IMR-90 (cell line): ENCODE results near the gene CEP83. TPM values are rescaled to one million over a fixed set of nuclear protein-coding genes. Genes with fewer than 3 reads are reported as not detected.

Source experiments
- ATAC-seq: fragments of 200-7000 bp; cut with Tn5 transposase; 2 replicates; pipeline ENCODE4 v1.9.1; 2020; ENCODE audit warnings: low read depth, mild to moderate bottlenecking, moderate library complexity
- BruUV-seq: library from RNA; stranded (reverse); fragments of 400-500 nt; replicated peaks from 2 replicates; lab custom pipeline; 2021; lab: Mats Ljungman, UMichigan
- CTCF ChIA-PET: fragments of 300-600 bp; formaldehyde crosslinking; extraction: SDS; loops from one replicate; lab custom pipeline; 2021; ENCODE audit warnings: antibody characterized with exemption; lab: Yijun Ruan, JAX
- POLR2A ChIA-PET: fragments of 300-600 bp; sonication (Branson Sonifier 250); formaldehyde crosslinking; loops from one replicate; lab custom pipeline; 2022; ENCODE audit warnings: antibody characterized with exemption; ENCODE audit not compliant: unreplicated experiment; lab: Charles Lee
- DNase-seq: peaks from one replicate; pipeline ENCODE4 v3.0.0; 2013
- H2AFZ ChIP-seq: replicated peaks from 2 replicates; pipeline ENCODE3; 2013; ENCODE audit warnings: low read length, mild to moderate bottlenecking; ENCODE audit not compliant: poor library complexity
- H2AK5ac ChIP-seq: 2 replicates; pipeline ENCODE4 v1.6.1; 2013; ENCODE audit warnings: low read depth, low read length, inconsistent platforms
- H2AK9ac ChIP-seq: replicated peaks from 2 replicates; pipeline ENCODE3; 2013; ENCODE audit warnings: mild to moderate bottlenecking, low read depth, low read length, moderate library complexity; ENCODE audit not compliant: poor library complexity
- H2BK120ac ChIP-seq: 2 replicates; pipeline ENCODE4 v1.6.1; 2013; ENCODE audit warnings: low read depth, low read length, inconsistent platforms
- H2BK15ac ChIP-seq: 3 replicates; pipeline ENCODE4 v1.6.1; 2013; ENCODE audit warnings: low read depth, low read length, inconsistent platforms
- H2BK20ac ChIP-seq: 2 replicates; pipeline ENCODE4 v1.6.1; 2013; ENCODE audit warnings: low read depth, mild to moderate bottlenecking, inconsistent platforms, low read length, moderate library complexity
- H2BK5ac ChIP-seq: 2 replicates; pipeline ENCODE4 v1.6.1; 2013; ENCODE audit warnings: mild to moderate bottlenecking, low read depth, low read length, inconsistent platforms; ENCODE audit not compliant: poor library complexity, severe bottlenecking
- H3K14ac ChIP-seq: replicated peaks from 2 replicates; pipeline ENCODE4 v1.6.1; 2013; ENCODE audit warnings: low read depth, low read length, inconsistent platforms
- H3K18ac ChIP-seq: 2 replicates; pipeline ENCODE4 v1.6.1; 2013; ENCODE audit warnings: low read depth, low read length, control low read depth
- H3K23ac ChIP-seq: 2 replicates; pipeline ENCODE4 v1.6.1; 2013; ENCODE audit warnings: low read depth, low read length, inconsistent platforms
- H3K27ac ChIP-seq: 2 replicates; pipeline ENCODE4 v1.5.1; 2013; ENCODE audit warnings: mild to moderate bottlenecking, control low read depth, low read length; ENCODE audit not compliant: insufficient read depth
- H3K27me3 ChIP-seq: 2 replicates; pipeline ENCODE4 v1.6.1; 2013; ENCODE audit warnings: low read length; ENCODE audit not compliant: control insufficient read depth, insufficient read depth
- H3K36me3 ChIP-seq: 2 replicates; pipeline ENCODE4 v1.6.1; 2013; ENCODE audit warnings: low read length, mixed read lengths; ENCODE audit not compliant: control insufficient read depth, insufficient read depth
- H3K4ac ChIP-seq: 2 replicates; pipeline ENCODE4 v1.6.1; 2013; ENCODE audit warnings: low read depth, low read length, inconsistent platforms
- H3K4me1 ChIP-seq: 2 replicates; pipeline ENCODE4 v1.6.1; 2013; ENCODE audit warnings: low read length, mixed read lengths; ENCODE audit not compliant: control insufficient read depth, insufficient read depth
- H3K4me2 ChIP-seq: 2 replicates; pipeline ENCODE4 v1.6.1; 2013; ENCODE audit warnings: low read depth, mild to moderate bottlenecking, control low read depth, low read length, moderate library complexity
- H3K4me3 ChIP-seq: 2 replicates; pipeline ENCODE4 v1.5.1; 2013; ENCODE audit warnings: low read depth, mild to moderate bottlenecking, control low read depth, low read length, moderate library complexity; ENCODE audit not compliant: insufficient read depth
- H3K56ac ChIP-seq: 2 replicates; pipeline ENCODE4 v1.6.1; 2013; ENCODE audit warnings: low read length, inconsistent platforms; ENCODE audit not compliant: insufficient read depth; ENCODE audit errors: extremely low read depth
- H3K79me1 ChIP-seq, 2 experiments: 2 replicates each; pipeline ENCODE4 v1.6.1; 2013; ENCODE audit warnings: low read length in 2 of 2, inconsistent platforms in 1 of 2, low read depth in 1 of 2
- H3K9ac ChIP-seq: 2 replicates; pipeline ENCODE4 v1.6.1; 2013; ENCODE audit warnings: low read depth, low read length, control low read depth
- H3K9me1 ChIP-seq: 2 replicates; pipeline ENCODE4 v1.6.1; 2013; ENCODE audit warnings: low read length, inconsistent platforms; ENCODE audit not compliant: insufficient read depth
- H3K9me3 ChIP-seq: 2 replicates; pipeline ENCODE4 v1.6.1; 2013; ENCODE audit warnings: low read length; ENCODE audit not compliant: control insufficient read depth, insufficient read depth
- H4K20me1 ChIP-seq: 2 replicates; pipeline ENCODE4 v1.6.1; 2013; ENCODE audit warnings: low read length, inconsistent platforms; ENCODE audit not compliant: insufficient read depth
- H4K5ac ChIP-seq: 2 replicates; pipeline ENCODE4 v1.6.1; 2013; ENCODE audit warnings: mild to moderate bottlenecking, low read depth, low read length, control low read depth
- H4K8ac ChIP-seq, 2 experiments: 2 replicates each; pipeline ENCODE4 v1.6.1; 2013; ENCODE audit warnings: low read depth in 2 of 2, low read length in 2 of 2, control low read depth in 1 of 2, inconsistent platforms in 1 of 2
- H4K91ac ChIP-seq: 2 replicates; pipeline ENCODE4 v1.6.1; 2013; ENCODE audit warnings: low read depth, low read length, inconsistent platforms; ENCODE audit not compliant: insufficient read depth
- CHD1 ChIP-seq: IDR thresholded peaks from 2 replicates; pipeline ENCODE4 v1.6.1; 2012; ENCODE audit warnings: low read depth, low read length, improper control_type of control experiment
- CTCF ChIP-seq: conservative IDR thresholded peaks from 2 replicates; pipeline ENCODE4 v1.5.1; 2012; ENCODE audit warnings: mild to moderate bottlenecking, low read depth, low read length, improper control_type of control experiment
- MXI1 ChIP-seq: IDR thresholded peaks from 2 replicates; pipeline ENCODE4 v1.6.1; 2012; ENCODE audit warnings: low read depth, mild to moderate bottlenecking, low read length, moderate library complexity, borderline replicate concordance
- POLR2A ChIP-seq: IDR thresholded peaks from 2 replicates; pipeline ENCODE4 v1.6.1; 2012; ENCODE audit warnings: mild to moderate bottlenecking, low read depth, low read length
- RAD21 ChIP-seq: IDR thresholded peaks from 2 replicates; pipeline ENCODE4 v1.6.1; 2012; ENCODE audit warnings: low read length, improper control_type of control experiment
- SMC3 ChIP-seq: fragments of 150-350 bp; IDR thresholded peaks from 2 replicates; pipeline ENCODE4 v1.6.1; 2016; ENCODE audit warnings: low read depth, mild to moderate bottlenecking, antibody characterized with exemption, low read length, moderate library complexity
- WGBS, 2 experiments: methylation state at CpG; one replicate each; pipeline versions ENCODE4 v1.1.5 to v1.1.7; 2013; ENCODE audit warnings: missing lambda C conversion rate in 2 of 2; ENCODE audit not compliant: insufficient read length in 1 of 2; ENCODE audit errors: extremely low coverage in 2 of 2; 5-methylcytosine and 5-hydroxymethylcytosine counted together
- dilution Hi-C: fragments of 300-500 bp; cut with HindIII; formaldehyde crosslinking; loops from one replicate; pipeline ENCODE4 v1.14.3; 2018; ENCODE audit warnings: low sequenced_read_pairs; ENCODE audit not compliant: unreplicated experiment
- in situ Hi-C: fragments of 300-500 bp; cut with MboI; formaldehyde crosslinking; loops from 3 replicates; pipeline ENCODE4 v1.14.3; 2019; ENCODE audit warnings: low sequenced_read_pairs, inconsistent platforms, mixed read lengths
- intact Hi-C: fragments of 100-400 bp; cut with micrococcal nuclease; formaldehyde crosslinking; loops from 2 replicates; pipeline ENCODE4 v1.10.0; 2022
- polyA plus RNA-seq, 3 experiments: library from polyadenylated mRNA; depleted of rRNA; stranded (reverse); fragments of >200 nt; gene quantifications; 2 replicates each; pipeline ENCODE4 v1.2.3, GENCODE V29; 2012; ENCODE audit warnings: low replicate concordance in 1 of 3
- total RNA-seq: library from RNA; depleted of rRNA; stranded (reverse); fragments of >200 nt; gene quantifications from 2 replicates; pipeline ENCODE4 v1.2.3, GENCODE V29; 2012

CEP83 gene
- total and polyA plus RNA-seq, 2 of the 4 experiments (the other 2 are of a cell fraction), result 3.9 to 8.9 TPM

DNA sequence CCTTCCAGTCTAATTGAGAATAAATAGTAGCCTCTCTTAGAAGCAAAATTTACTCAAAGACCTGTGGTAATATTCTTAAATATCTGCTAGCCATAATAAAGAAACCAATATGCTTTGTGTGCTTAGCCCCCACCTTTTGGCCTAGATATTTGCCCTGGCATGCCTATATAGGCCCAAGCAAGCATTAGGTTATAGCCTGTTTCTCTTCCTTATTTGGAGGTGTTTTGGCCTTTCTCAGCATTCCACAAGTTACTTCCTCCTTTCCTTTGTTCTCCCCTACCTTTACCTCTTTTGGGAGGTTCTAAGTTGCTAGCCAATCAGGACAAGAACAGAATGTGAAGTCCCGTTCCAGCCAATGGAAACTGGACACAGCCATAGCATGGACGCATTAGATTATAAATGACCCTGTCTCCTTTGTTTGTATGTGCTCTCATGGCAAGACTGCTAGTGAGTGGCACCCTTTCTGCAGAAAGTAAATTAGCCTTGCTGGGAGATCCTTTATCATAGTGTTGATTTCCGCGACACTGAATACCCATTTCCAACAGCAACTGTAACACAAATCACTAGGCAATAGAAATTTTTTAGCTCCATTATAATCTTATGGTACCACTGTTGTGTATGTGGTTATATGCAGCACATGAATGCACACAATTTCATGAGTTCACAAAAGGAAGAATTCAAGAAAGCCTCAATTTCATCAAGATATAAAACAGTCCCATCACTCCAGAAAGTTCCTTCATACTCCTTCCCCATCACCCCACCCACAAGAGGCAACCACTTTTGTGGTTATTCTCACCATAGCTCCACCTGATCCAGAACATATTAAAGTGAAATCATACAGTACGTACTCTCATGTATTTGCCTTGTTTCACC, 37.6 kb downstream of the CEP83 start:
- TF ChIP-seq SMC3, result no peak
- no peak for TF ChIP-seq CTCF
- TF ChIP-seq MXI1, result no peak
- TF ChIP-seq CHD1, result no peak
- no peak for TF ChIP-seq RAD21
- no peak for TF ChIP-seq POLR2A
- Histone ChIP-seq H4K5ac (no peak overlapping the region), H3K4me3 (no peak overlapping the region), H3K9ac (no peak overlapping the region), H3K56ac (no peak overlapping the region), H4K20me1 (no peaks in the 10 kb centered on the region), H2BK15ac (no peak overlapping the region), H3K4me1 (no peaks in the 10 kb centered on the region), H2BK120ac (no peak overlapping the region), H4K8ac (no peak overlapping the region), H3K23ac (no peak overlapping the region), H2BK20ac (no peak overlapping the region), H3K27me3 (no peaks in the 10 kb centered on the region), H3K18ac (no peak overlapping the region), H3K36me3 (no peaks in the 10 kb centered on the region), H2AK9ac (no peak overlapping the region), H3K14ac (no peak overlapping the region), H2AFZ (no peak overlapping the region), H3K4ac (no peak overlapping the region), H3K9me1 (no peaks in the 10 kb centered on the region), H3K9me3 (peaks cover 10% of the 10 kb centered on the region), H3K79me1 (peaks cover 4 to 8% of the 10 kb centered on the region in 2 experiments; a peak in 1 of 4 replicates), H4K91ac (no peak overlapping the region), H3K27ac (no peak overlapping the region), H3K4me2 (no peak overlapping the region), H2BK5ac (no peak overlapping the region), H2AK5ac (no peak overlapping the region)
- ChIA-PET POLR2A (no interaction called here), CTCF (no interaction called here)
- no TSS peak for BruUV-seq
- DNase-seq, result no peak
- no peak for ATAC-seq
- in situ Hi-C loops, result no loop called here
- dilution Hi-C loops, result no loop called here
- intact Hi-C loops, result no loop called here
- WGBS, 2 experiments, result 75% methylated on average over 1 of the region's 5 CpGs; no CpG with 5 or more reads in 1 of the 2 experiments
